Astrocyte (in vitro differentiated cells and primary cell): ENCODE measurements around the gene CWC27. TPM values are rescaled to one million over a fixed set of nuclear protein-coding genes. Genes with fewer than 3 reads are reported as not detected.

Experiments
- DNase-seq: peaks from one replicate; pipeline ENCODE4 v3.0.0-alpha.2; 2010; ENCODE audit warnings: low read depth
- FAIRE-seq: peaks from 2 replicates; lab custom pipeline; 2011; peaks lifted over from hg19 to GRCh38; lab: Jason Lieb, UNC
- H2AFZ ChIP-seq: 2 replicates; pipeline ENCODE4 v1.6.0; 2012; ENCODE audit warnings: low read depth, low read length, inconsistent platforms
- H3K27ac ChIP-seq: 2 replicates; pipeline ENCODE4 v1.5.1; 2011; ENCODE audit warnings: low read depth, low read length, inconsistent platforms
- H3K27me3 ChIP-seq: 2 replicates; pipeline ENCODE4 v1.6.0; 2011; ENCODE audit warnings: low read length, inconsistent platforms; ENCODE audit not compliant: insufficient read depth
- H3K36me3 ChIP-seq: 2 replicates; pipeline ENCODE4 v1.5.1; 2011; ENCODE audit warnings: low read length, inconsistent platforms; ENCODE audit not compliant: insufficient read depth
- H3K4me1 ChIP-seq: 2 replicates; pipeline ENCODE4 v1.5.1; 2011; ENCODE audit warnings: low read length, inconsistent platforms; ENCODE audit not compliant: insufficient read depth
- H3K4me2 ChIP-seq: 2 replicates; pipeline ENCODE4 v1.6.0; 2012; ENCODE audit warnings: low read length, inconsistent platforms
- H3K4me3 ChIP-seq: 2 replicates; pipeline ENCODE4 v1.5.1; 2011; ENCODE audit warnings: low read depth, mild to moderate bottlenecking, low read length, inconsistent platforms; ENCODE audit not compliant: insufficient read depth
- H3K79me2 ChIP-seq: 2 replicates; pipeline ENCODE4 v1.6.0; 2012; ENCODE audit warnings: mild to moderate bottlenecking, low read length, inconsistent platforms; ENCODE audit not compliant: insufficient read depth
- H3K9ac ChIP-seq: 2 replicates; pipeline ENCODE4 v1.6.0; 2012; ENCODE audit warnings: mild to moderate bottlenecking, low read length, inconsistent platforms
- H3K9me3 ChIP-seq: 2 replicates; pipeline ENCODE4 v1.5.1; 2012; ENCODE audit warnings: low read depth, mild to moderate bottlenecking, low read length, inconsistent platforms; ENCODE audit not compliant: insufficient read depth
- H4K20me1 ChIP-seq: 2 replicates; pipeline ENCODE4 v1.6.0; 2012; ENCODE audit warnings: low read length, inconsistent platforms; ENCODE audit not compliant: insufficient read depth
- H3K27ac Mint-ChIP-seq: one replicate; pipeline ENCODE4 v1.8.0; 2021; ENCODE audit warnings: mild to moderate bottlenecking, mixed read lengths; ENCODE audit not compliant: unreplicated experiment
- H3K27me3 Mint-ChIP-seq: one replicate; pipeline ENCODE4 v1.8.0; 2021; ENCODE audit warnings: low read depth, mixed read lengths; ENCODE audit not compliant: unreplicated experiment
- H3K36me3 Mint-ChIP-seq: one replicate; pipeline ENCODE4 v1.8.0; 2021; ENCODE audit warnings: low read depth, mixed read lengths; ENCODE audit not compliant: unreplicated experiment
- H3K4me1 Mint-ChIP-seq: one replicate; pipeline ENCODE4 v1.8.0; 2021; ENCODE audit warnings: low read depth, mixed read lengths; ENCODE audit not compliant: unreplicated experiment
- H3K4me3 Mint-ChIP-seq: one replicate; pipeline ENCODE4 v1.8.0; 2021; ENCODE audit warnings: mild to moderate bottlenecking, moderate library complexity, mixed read lengths; ENCODE audit not compliant: unreplicated experiment
- H3K9me3 Mint-ChIP-seq: one replicate; pipeline ENCODE4 v1.8.0; 2021; ENCODE audit warnings: mild to moderate bottlenecking, mixed read lengths; ENCODE audit not compliant: unreplicated experiment
- CTCF ChIP-seq: IDR thresholded peaks from 2 replicates; pipeline ENCODE4 v1.5.1; 2011; ENCODE audit warnings: low read depth, mild to moderate bottlenecking, inconsistent platforms, low read length, moderate library complexity; ENCODE audit not compliant: insufficient read depth
- EZH2 ChIP-seq: IDR thresholded peaks from 2 replicates; pipeline ENCODE4 v1.6.1; 2012; ENCODE audit warnings: mild to moderate bottlenecking, low read length, inconsistent platforms; ENCODE audit not compliant: insufficient read depth
- total RNA-seq: library from RNA; stranded (reverse); gene quantifications from 2 replicates; pipeline ENCODE4 v1.2.1, GENCODE V29; 2021

The CWC27 gene
- total RNA-seq, 1 donor from 2014 or later, result 25.7 TPM

- Histone ChIP-seq H3K4me2 (no peak overlapping the region), H3K79me2 (no peaks in the 10 kb centered on the region), H3K36me3 (no peaks in the 10 kb centered on the region), H2AFZ (no peak overlapping the region), H3K27me3 (no peaks in the 10 kb centered on the region), H3K27ac (no peak overlapping the region), H3K9ac (no peak overlapping the region), H3K4me1 (peaks cover 7% of the 10 kb centered on the region), H4K20me1 (no peaks in the 10 kb centered on the region), H3K9me3 (no peaks in the 10 kb centered on the region), H3K4me3 (no peak overlapping the region)
- Mint-ChIP-seq H3K9me3 (peaks cover 21% of the 10 kb centered on the region), H3K4me3 (no peak overlapping the region), H3K4me1 (peaks cover 20% of the 10 kb centered on the region), H3K27me3 (no peaks in the 10 kb centered on the region), H3K36me3 (peaks cover 9% of the 10 kb centered on the region), H3K27ac (no peak overlapping the region)
- no peak for TF ChIP-seq EZH2
- no peak for TF ChIP-seq CTCF
- no peak for DNase-seq
- no peak for FAIRE-seq
Observed at GRCh38 chr5:64921386-64921785, 152.7 kb downstream of the CWC27 start.

GRCh38 chr5:64923151-64923685, 154.5 kb downstream of the CWC27 start:
- Histone ChIP-seq H3K4me3 (no peak overlapping the region), H3K36me3 (no peaks in the 10 kb centered on the region), H3K27me3 (no peaks in the 10 kb centered on the region), H2AFZ (no peak overlapping the region), H3K9ac (no peak overlapping the region), H3K27ac (no peak overlapping the region), H3K9me3 (no peaks in the 10 kb centered on the region), H4K20me1 (no peaks in the 10 kb centered on the region), H3K4me2 (peak overlapping the region; percentile 4), H3K4me1 (peaks cover 7% of the 10 kb centered on the region), H3K79me2 (no peaks in the 10 kb centered on the region)
- FAIRE-seq (peak; percentile 66), DNase-seq (peak; percentile 68)
- Mint-ChIP-seq H3K4me3 (no peak overlapping the region), H3K27ac (peak overlapping the region; percentile 12), H3K27me3 (no peaks in the 10 kb centered on the region), H3K36me3 (peaks cover 9% of the 10 kb centered on the region), H3K9me3 (peaks cover 19% of the 10 kb centered on the region), H3K4me1 (peaks cover 20% of the 10 kb centered on the region)
- TF ChIP-seq EZH2 (no peak), CTCF (no peak)

GRCh38 chr5:64925123-64925522, 156.4 kb downstream of the CWC27 start:
- Mint-ChIP-seq H3K4me1 (peaks cover 20% of the 10 kb centered on the region), H3K36me3 (peaks cover 8% of the 10 kb centered on the region), H3K27ac (no peak overlapping the region), H3K4me3 (no peak overlapping the region), H3K9me3 (peaks cover 16% of the 10 kb centered on the region), H3K27me3 (no peaks in the 10 kb centered on the region)
- Histone ChIP-seq H3K4me3 (no peak overlapping the region), H2AFZ (no peak overlapping the region), H3K27ac (no peak overlapping the region), H3K9me3 (no peaks in the 10 kb centered on the region), H3K27me3 (no peaks in the 10 kb centered on the region), H4K20me1 (no peaks in the 10 kb centered on the region), H3K4me2 (no peak overlapping the region), H3K9ac (no peak overlapping the region), H3K4me1 (peaks cover 7% of the 10 kb centered on the region), H3K36me3 (no peaks in the 10 kb centered on the region), H3K79me2 (no peaks in the 10 kb centered on the region)
- TF ChIP-seq EZH2 (no peak), CTCF (no peak)
- DNase-seq (no peak), FAIRE-seq (no peak)
